Measurements from ENCODE around the gene ATP7B. TPM values are rescaled to one million over a fixed set of nuclear protein-coding genes. Genes with fewer than 3 reads are reported as not detected.

Gene ATP7B
- total RNA-seq, 2 experiments from 2014 or later: 0.40 to 0.76 TPM

DNA sequence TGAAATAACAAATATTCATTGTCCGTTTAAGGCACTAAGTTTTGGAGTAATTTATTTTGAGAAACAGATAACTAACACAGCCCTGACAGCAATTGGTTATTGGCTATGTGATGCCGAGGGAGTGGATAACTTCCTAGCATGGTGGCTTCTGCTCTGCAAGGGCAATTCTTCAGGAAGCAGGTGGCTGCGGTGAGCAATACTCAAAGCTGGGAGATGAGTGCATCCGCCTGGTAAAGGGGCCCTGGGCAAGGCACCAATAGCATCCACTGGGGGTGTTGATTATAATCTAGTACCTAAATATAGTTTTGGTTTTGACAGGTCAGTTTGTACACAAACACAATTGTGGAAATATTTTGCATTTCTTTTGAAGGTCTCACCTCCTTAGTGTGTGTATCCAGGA lies 108.5 kb downstream of the ATP7B start:
- Histone ChIP-seq H2AFZ (ENCODE audit: low read length) (no peak overlapping the region), H3K9me2 (ENCODE audit: insufficient read depth, low read length) (no peaks in the 10 kb centered on the region), H4K20me1 (ENCODE audit: insufficient read depth, low read length) (no peaks in the 10 kb centered on the region), H3K4me3 (ENCODE audit: low read depth, low read length, poor library complexity, severe bottlenecking) (no peak overlapping the region), H3K4me2 (ENCODE audit: low read length) (no peak overlapping the region), H3K9me3 (ENCODE audit: low read length) (no peaks in the 10 kb centered on the region), H3K79me2 (ENCODE audit: insufficient read depth, low read depth, low read length) (no peaks in the 10 kb centered on the region), H3K4me1 (ENCODE audit: insufficient read depth, low read length, poor library complexity, severe bottlenecking) (no peaks in the 10 kb centered on the region), H3K27ac (ENCODE audit: low read depth, low read length, poor library complexity, severe bottlenecking) (no peak overlapping the region), H3K36me3 (ENCODE audit: insufficient read depth, low read length) (no peaks in the 10 kb centered on the region)
- TF ChIP-seq EZH2phosphoT487 (IDR thresholded peaks at IDR 0.05; ENCODE audit: borderline replicate concordance, low read depth, low read length): no peak
- TF ChIP-seq, protein P1, sequence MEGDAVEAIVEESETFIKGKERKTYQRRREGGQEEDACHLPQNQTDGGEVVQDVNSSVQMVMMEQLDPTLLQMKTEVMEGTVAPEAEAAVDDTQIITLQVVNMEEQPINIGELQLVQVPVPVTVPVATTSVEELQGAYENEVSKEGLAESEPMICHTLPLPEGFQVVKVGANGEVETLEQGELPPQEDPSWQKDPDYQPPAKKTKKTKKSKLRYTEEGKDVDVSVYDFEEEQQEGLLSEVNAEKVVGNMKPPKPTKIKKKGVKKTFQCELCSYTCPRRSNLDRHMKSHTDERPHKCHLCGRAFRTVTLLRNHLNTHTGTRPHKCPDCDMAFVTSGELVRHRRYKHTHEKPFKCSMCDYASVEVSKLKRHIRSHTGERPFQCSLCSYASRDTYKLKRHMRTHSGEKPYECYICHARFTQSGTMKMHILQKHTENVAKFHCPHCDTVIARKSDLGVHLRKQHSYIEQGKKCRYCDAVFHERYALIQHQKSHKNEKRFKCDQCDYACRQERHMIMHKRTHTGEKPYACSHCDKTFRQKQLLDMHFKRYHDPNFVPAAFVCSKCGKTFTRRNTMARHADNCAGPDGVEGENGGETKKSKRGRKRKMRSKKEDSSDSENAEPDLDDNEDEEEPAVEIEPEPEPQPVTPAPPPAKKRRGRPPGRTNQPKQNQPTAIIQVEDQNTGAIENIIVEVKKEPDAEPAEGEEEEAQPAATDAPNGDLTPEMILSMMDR (conservative IDR thresholded peaks at IDR 0.05; ENCODE audit: low read length): no peak
- CTCF ChIA-PET (ENCODE audit: unreplicated experiment): no interaction called here
- no TSS peak for BruUV-seq (replicated peaks)
- DNase-seq (ENCODE audit: low spot score): no peak
- POLR2A ChIA-PET: interaction anchor here (1.9 kb wide), 1 partner anchor 10 kb away, joined by 4 read pairs; no protein-coding TSS in a partner anchor
- intact Hi-C loops (cut with micrococcal nuclease; ENCODE audit: unreplicated experiment): no loop called here

DNA sequence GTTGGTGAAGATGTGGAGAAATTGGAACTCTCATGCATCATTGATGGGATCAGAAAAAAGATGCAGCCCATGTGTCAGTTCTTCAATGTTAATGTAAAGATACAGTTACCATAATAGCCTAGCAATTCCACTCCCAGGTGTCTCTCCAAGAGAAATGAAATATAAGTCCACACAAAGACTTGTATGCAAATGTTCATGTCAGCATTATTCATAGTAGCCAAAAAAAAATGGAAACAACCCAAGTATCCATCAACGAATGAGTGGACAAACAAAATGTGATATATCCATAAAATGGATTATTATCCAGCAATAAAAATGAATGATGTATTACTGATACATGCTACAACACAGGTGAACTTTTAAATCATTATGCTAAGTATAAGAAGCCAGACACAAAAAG lies 110.8 kb downstream of the ATP7B start:
- H3K9me3 ChIP-seq (ENCODE audit: low read length): no peaks in the 10 kb centered on the region
- intact Hi-C loops (cut with micrococcal nuclease; ENCODE audit: unreplicated experiment): no loop called here
- POLR2A ChIA-PET: no interaction called here

More for the DNA sequence above, 110.8 kb downstream of the ATP7B start:
- CTCF ChIA-PET (ENCODE audit: unreplicated experiment): no interaction called here
- Histone ChIP-seq H3K36me3 (ENCODE audit: insufficient read depth, low read length) (no peaks in the 10 kb centered on the region), H3K4me2 (ENCODE audit: low read length) (no peak overlapping the region), H3K9me2 (ENCODE audit: insufficient read depth, low read length) (no peaks in the 10 kb centered on the region), H3K4me1 (ENCODE audit: insufficient read depth, low read length, poor library complexity, severe bottlenecking) (no peaks in the 10 kb centered on the region), H2AFZ (ENCODE audit: low read length) (no peak overlapping the region), H3K4me3 (ENCODE audit: low read depth, low read length, poor library complexity, severe bottlenecking) (no peak overlapping the region), H4K20me1 (ENCODE audit: insufficient read depth, low read length) (no peaks in the 10 kb centered on the region), H3K27ac (ENCODE audit: low read depth, low read length, poor library complexity, severe bottlenecking) (no peak overlapping the region), H3K79me2 (ENCODE audit: insufficient read depth, low read depth, low read length) (no peaks in the 10 kb centered on the region)
- no TSS peak for BruUV-seq (replicated peaks)
- TF ChIP-seq, protein P1 (conservative IDR thresholded peaks at IDR 0.05; ENCODE audit: low read length): no peak
- TF ChIP-seq EZH2phosphoT487 (IDR thresholded peaks at IDR 0.05; ENCODE audit: borderline replicate concordance, low read depth, low read length): no peak
- no peak for DNase-seq (ENCODE audit: low spot score)
